GM19395 (cell line): ENCODE results near the gene FOXP1.

ENCODE experiments used
- ATAC-seq: cut with Tn5 transposase; IDR thresholded peaks from one replicate; pipeline ENCODE4 v1.9.1; 2021; ENCODE audit warnings: mild to moderate bottlenecking, moderate library complexity; ENCODE audit not compliant: unreplicated experiment

FOXP1 gene

DNA sequence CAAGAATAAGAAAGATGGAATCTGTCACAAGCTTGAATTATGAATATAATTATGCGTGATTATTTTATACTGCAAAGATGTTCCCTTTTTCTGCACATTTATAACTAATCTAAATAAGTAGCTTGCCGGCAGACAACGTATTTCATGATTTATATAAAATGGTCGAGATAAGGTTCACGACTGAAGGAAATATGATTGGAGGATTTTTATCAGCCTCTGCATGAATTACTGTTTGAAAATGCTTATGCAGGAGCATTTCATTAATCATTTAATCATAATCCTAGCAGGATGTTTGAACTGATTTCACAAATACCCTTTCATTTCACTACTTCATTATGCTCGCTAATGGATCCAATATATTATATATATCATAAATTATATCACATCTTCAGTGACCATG is 580.0 kb downstream of the FOXP1 start:
- no peak for ATAC-seq

DNA sequence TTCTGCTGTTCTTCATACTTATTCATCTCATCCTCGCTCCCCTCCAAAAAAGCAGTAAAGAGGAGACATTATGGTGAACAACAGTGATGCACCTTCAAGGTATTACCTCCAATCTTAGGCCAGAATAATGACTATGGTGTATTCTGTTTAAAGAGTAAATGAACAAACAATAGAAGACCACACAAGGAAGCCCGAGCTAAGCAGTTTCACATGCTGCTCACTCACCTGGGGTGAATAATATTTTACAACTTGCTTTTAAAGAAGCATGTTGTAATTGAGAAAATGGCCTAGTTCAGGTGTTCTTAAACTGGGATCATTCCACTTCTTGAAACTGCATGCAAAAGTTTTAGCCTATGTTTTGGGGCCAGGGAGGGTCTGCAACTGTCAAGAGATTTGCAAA is 581.2 kb downstream of the FOXP1 start:
- ATAC-seq: no peak

DNA sequence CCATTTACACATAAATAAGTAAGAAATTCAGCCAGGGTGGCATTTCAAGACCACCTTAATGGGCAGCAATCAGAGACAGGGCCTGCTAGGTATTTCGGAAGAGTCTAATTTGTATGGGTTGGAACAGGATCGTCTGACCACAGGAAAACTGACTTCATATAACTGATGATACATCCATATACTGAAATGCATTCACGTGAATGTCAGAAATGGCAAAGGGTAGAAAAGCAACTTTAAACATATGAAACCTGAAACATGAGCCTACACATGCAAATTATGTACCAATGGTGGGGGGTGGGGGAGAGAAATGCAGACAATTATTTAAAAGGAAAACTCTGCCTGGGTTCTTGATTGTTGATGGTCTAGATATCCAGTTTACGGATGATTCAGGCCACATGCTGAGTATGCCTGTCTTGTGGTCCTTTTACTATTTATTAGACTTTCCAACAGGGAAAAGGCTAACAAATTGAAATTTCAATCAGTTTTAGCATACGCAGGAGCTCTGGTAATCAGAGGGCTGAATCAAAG is 582.2 kb downstream of the FOXP1 start:
- no peak for ATAC-seq

DNA sequence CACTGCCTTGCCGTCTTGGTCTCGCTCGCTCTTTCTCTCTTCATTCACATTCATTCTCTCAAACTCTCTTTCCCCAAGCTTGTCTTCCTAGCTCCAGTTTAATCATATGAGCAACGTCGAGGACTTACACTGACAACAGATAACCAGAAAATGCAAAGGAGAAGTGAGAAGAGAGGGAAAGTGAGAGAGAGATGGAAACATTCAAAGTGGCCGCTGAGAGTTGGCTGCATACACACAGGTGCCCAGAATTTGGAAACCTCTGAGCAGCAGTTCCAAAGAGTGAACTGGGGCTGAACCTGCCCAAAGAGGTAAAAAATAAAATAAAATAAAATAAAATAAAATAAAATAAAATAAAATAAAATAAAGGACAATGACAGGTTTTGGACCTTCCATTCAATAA is 583.0 kb downstream of the FOXP1 start:
- ATAC-seq: no peak

DNA sequence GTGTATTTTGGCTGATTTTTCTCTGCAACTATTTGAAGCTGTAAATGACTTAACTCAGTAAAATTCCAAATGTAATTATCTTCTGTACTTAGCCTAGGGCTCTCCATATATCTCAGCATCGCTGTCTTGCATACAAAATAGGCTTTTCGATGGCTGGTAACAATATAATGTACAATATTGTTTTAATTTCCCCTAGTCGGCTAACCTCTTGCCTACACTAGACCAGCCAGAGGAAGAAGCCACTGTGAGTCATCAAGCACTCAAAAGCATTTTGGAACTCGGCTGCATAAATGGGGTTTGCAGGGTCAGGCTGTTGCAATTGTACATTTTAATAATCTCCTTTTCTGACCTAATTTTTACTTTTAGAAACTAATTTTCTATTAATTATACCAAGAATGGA is 583.8 kb downstream of the FOXP1 start:
- no peak for ATAC-seq

DNA sequence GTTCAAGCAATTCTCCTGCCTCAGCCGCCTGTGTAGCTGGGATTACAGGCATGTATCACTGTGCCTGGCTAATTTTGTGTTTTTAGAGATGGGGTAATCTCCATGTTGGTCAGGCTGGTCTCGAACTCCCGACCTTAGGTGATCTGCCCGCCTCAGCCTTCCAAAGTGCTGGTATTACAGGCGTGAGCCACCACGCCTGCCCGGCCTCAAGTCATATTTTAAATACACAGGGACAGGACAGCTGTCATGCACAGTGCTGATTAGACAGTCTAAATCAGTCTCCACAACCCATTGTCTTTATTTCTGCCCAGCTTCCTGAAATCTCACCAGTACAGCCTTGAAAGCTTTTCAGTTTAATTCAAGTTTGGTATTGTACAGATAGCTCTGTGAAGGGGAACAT is 587.4 kb downstream of the FOXP1 start:
- no peak for ATAC-seq

DNA sequence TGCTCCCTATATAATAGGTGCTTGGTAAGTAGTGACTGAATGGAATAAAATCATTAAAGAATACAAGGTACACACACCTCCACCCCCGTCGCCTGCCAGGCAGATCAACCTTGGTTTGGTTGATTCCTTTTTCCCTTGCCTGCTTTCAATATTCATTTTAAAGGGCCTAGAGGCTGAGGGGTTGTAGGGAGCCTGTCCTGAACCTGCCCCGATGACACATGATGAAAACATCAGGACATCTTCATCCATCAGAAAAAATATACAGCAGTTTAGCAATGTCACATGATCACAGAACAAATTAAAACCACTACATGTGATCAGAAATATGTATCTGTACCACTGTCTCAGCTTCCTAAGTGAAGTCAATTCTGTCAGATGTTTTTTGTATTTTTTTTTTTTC is 588.9 kb downstream of the FOXP1 start:
- no peak for ATAC-seq

DNA sequence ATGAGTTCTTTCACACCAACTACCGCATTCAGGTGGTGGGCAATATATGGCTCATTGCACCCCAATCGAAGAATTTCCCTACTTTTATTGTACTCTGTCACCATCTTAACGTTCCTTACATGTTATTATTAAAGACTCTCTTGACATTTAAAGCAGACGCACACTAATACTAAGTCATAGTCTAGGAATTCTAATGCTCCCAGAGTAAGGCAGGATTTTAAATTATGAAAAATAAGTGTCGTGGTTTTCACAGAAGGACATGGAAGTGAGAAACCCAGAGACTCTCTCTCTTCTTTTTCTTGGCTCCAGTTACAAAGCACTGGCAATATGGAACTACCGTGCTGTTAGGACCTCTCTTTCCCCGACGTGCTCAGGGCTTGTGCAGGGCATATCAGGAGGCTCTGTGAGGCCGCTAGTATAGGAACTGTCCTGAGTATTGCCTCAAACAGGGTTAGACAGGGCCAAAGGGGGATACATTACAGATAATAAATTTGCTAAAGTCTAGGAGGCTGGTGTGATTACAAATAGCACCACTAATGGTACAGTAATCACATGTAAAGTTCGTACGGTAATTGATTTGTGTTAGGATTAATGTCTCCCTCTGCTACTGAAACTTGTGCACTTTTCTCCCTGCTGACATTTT is 590.8 kb downstream of the FOXP1 start:
- no peak for ATAC-seq

DNA sequence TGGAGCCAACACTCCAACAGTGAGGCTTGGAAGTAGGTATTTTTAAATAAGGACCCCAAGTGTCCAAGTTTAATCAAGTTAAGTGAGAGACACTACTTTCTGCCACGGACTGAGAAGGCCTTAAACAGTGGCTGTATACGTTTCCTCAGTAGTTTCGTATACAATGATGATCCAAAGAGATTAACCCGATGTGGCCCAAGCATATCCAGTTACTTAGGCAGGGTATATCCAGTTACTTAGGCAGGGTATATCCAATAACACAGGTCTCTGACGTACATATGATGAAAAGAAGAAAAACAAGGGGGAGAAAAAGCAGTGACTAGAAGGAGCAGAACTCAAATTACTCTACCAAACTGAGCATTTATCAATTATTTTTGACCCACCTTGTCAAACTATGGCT is 591.4 kb downstream of the FOXP1 start:
- ATAC-seq: no peak

DNA sequence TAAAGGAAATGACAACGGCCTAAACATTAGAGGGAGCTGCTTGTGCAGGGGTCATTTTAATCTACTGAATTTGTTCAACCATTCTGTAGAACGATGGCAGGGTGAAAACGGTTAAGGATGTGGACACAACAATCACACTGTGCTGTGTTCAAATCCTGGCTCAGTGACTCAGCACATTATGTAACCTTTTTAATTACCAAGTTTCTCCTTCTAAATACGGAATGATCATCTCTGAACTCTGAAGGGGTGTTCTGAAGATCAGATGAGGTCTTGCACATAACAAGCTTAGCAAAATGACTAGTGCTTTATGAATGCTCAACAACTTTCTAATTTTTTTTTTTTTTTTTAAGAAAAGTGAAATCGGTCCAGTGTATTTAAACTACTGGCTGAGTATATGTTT is 592.8 kb downstream of the FOXP1 start:
- no peak for ATAC-seq

DNA sequence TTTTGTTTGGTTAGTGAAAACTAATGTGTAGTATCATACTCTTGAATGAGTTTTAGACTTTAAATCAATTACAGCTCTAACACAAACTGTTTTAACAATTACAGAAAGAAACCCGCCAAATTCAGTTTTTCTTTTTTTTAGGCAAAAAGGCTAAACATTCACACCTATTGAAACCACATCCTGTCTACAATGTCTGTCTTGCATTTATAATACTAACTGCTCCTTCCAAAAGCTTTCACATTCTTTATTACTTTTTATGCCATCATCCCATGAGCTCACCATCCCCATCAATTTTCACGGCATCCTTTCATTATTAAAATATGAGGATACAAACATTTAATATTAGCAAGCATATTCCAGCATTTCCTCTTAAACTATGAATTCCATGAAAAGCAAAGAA is 593.3 kb downstream of the FOXP1 start:
- ATAC-seq: no peak

DNA sequence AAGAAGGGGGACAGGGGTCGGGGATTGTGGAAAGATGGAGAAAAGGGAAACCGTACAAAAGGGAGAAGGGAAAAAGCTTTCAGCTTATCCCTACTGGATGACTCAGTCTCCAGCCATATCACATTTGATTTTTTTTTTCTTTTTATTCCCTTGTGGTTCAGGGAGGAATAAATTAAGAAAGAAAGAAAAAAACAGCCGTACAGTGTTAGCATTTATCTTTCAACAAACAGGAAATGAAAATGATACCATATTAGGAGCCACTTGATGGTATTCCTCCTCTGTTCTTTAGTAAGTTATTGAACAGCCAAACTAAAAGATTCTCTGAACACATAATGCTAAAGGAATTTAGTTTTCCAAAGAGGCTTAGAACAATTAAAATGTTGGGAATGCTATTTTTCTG is 594.4 kb downstream of the FOXP1 start:
- no peak for ATAC-seq

DNA sequence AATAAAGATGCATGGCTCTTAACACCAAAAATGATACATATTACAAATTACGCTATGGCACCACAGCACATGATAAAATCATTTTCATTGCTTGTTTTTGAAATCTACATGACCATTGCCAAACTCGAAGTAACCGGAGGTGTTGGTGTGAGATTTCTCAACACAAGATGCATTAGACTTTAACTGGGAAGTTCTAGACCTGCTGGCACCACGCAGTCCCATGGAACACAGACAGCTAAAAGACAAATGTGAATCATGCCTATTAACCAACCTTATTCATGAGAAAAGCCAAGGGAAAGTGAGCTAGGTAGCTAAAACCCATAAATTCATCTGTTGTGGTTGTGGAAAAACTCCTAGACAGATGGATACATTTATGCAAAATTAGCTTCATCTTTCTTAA is 595.4 kb downstream of the FOXP1 start:
- ATAC-seq: no peak

DNA sequence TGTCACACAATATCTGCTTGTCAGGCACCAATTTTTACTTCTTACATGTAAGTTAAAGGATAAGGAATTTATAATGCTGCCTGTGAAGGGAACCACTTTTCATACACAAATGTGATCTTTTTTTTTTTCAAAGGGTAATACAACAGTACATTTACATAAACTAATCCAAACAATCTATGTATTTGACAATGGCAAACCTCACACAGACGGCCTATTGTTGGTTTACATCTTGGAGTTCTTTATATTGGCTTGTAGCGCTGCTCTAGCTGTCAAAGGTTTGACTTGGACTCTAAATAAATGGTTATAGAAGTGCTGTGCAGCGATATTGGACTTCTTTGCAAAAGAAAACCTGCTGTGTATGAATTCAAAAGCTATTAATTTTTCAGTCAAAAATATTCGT is 598.0 kb downstream of the FOXP1 start:
- no peak for ATAC-seq

DNA sequence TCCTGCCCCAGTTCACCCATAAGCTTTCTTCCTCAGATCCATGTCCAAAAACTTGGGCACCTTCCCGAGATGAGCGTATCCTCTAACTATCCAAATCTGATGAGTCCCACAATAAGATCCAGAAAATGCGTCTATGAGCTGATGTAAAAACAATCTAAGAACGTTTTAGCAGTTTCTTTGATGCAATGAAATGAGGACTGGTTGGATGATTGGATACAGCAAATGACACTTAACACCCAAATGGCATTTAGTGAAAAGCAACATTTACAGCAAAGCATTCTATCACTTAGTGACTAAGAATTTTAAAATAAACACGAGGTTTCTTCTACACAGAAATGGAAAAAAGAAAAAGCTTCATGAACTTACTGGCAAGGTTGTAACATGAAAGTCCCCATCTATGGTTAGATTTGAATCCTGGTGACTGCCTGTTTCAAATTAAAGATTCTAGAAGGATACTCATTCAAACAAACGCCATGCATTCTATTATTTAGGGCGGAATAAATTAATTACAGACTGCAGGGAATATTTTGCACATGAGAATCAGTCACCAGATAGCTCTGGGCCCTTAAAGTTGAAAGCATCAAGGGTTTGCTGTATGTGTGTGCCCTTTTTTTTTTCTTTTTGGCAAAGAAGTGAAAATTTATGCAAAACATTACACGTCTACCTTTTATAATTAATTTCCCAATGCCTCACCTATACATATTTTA is 598.6 kb downstream of the FOXP1 start:
- ATAC-seq: no peak

DNA sequence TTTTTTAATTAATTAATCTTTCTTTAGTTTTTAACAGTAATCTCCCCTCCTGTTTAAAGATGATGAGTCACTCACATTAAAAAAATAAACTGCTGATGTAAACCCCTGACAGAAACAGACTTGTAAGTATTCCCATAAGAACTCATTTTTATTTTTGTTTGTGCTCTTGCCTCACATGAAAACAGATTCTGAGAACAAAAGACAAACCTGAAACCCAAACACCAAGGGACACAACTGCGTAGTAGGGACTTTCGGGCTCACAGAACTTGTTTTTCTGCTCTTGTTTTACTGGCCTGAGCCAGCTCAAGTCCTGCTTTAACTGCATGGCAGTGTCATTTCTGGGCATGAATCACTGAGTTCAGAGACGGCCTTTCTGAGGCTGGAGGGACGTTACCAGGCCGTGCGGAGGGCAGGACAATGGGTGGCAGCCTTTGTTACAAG is 600.8 kb downstream of the FOXP1 start:
- ATAC-seq: no peak

DNA sequence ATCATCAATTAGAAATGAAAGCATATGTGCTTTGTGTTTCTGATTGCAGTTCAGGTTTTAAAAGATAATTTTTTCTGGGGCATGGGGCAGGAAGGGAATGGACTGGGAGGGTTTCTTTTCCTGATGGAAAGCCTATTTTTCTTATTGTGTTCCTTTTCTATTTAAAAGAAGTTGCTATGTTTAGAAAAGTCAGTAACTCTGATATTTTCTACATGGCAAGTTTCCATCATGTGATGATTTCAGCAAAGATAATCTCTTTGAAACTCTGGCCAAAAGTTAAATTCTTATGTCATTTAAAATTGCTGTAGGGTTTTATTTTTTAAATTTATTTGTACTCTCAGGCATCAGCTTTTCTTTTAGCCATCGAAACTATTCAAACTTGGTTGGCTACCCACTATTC is 601.2 kb downstream of the FOXP1 start:
- no peak for ATAC-seq

DNA sequence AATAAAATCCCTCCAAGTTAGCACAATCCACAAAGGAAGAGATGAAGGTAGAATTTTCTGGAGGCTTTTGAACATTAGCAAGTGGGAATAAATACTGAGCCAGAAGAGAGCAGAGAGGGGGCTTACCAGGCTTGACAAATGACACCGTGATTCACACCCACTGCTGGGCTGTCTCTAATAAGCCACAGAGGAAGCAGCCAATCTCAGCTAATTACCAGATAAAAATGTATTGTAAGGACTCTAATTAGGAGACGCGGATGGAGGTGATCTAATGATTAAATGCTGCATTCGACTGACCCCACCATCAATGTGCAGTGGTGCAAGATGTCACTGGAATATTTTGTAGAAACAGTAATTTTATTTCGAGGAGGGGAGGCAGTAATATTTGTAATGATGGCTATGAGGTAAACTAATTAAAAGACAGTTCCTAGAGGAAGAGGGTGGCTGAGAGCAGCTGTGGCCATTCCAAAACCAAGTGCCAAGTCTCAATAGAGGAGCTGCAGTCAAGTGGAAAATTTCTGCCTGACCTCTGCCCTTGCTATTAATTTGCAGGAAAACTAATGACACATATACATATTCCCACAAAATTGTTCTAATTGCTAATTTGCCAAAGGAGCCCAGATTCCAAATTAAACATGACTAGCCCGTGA is 602.2 kb downstream of the FOXP1 start:
- ATAC-seq: no peak

DNA sequence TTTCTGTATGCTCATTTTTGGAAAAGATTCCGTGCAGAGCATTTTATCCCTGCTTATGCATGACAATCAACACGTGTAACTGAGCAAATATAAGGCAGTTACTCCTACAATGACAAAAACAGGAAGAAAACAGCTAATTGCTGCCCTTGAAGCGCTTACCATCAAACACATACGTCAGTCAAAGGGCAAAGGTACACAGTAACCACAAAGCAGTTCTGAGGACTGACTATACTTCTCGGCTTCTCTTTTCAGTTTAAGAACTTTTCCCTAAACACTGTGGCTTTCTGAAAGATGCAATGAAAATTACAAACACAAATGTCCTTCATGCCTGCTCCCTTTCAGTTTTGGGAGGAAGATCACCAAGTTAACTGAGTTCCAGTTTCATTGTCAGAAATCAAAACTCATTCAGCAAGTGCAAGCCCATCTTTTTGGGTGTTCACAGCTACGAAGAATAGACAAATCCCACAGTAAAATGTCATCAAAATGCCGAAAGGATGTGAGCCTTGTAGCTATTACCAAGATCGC is 602.8 kb downstream of the FOXP1 start:
- no peak for ATAC-seq

DNA sequence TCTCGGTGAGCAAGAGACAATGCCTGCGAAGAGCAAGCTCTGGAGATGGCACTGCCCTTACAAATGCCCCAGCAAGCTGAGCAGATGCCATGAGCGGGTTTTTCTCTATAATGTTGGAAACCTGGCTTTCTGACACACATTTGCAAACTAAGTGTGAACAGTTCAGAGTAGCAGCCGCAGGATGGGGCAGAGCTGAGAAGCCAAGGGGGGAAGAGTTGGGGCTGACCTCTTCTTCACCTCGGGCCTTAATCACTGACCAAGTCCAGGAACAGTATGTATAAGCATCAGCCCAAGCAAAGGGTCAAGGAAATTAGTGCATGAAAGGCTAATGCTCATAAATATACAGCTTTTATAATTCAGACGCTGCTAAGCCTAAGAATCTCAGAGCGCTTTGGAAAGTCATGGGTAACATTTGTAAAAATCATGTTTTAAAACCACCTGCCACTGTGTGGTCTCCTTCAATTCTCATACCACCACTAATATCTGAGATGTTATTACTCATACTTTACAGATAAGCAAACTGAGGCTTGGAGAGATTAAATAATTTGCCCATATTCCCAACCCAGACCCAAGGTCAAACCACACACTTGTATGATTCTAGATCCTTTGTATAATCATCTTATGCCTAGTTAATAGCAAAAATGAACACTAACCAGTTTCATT is 603.4 kb downstream of the FOXP1 start:
- no peak for ATAC-seq

DNA sequence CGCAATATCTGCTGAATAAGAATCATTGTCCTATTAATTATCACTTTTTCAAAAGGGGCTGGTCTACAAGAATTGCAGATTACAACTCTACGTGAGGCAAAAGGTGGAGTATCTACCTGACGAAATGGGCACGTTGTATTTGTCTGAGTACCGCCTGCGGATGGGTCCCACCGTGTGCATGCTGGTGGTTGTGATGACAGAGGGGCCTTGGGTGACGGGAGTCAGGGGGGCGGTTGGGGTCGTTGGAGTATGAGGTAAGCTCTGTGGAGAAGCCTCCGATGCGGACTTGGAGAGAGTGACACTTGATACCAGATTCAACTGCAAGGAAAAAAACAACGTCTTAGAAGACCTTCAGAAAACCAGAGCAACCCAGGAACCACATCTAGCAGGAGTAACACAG is 605.8 kb downstream of the FOXP1 start:
- no peak for ATAC-seq
